ENCODE results near the gene PRRC2C.

- TF ChIP-seq CTCF (IDR thresholded peaks at IDR 0.05) (no peak), POLR2AphosphoS5 (IDR thresholded peaks at IDR 0.05) (no peak), EP300 (IDR thresholded peaks at IDR 0.05) (no peak)
Observed at GRCh38 chr1:171590022-171590421, 104.7 kb downstream of the PRRC2C start.
